ENCODE data around the gene NEURL1. TPM values are rescaled to one million over a fixed set of nuclear protein-coding genes. Genes with fewer than 3 reads are reported as not detected.

NEURL1 gene
- total RNA-seq, 4 donors from 2014 or later: 0.39 to 0.63 (median 0.46) TPM

DNA sequence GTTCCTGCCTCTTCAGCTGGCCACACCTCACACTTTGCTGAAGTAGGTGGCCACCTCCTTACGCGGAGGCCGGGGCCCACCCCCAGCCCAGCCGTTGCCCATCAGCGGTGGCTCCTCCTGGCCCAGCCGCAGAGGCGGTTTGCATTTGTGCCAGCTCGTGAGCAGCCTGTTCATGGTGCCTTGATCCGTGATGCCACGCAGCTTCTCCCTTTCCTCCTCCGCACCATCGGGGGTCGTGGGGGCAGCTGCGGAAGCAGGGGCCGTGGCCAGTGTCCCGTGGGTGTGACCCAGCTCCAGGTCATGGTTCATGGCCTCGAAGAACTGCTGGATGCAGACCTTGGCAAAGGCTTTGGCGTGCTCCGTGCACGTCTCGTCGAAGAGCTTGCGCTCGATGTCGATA is 38.3 kb upstream of the NEURL1 start:
- TF ChIP-seq POLR2A (IDR thresholded peaks at IDR 0.05; ENCODE audit: low read depth): no peak
- TF ChIP-seq, protein P1, sequence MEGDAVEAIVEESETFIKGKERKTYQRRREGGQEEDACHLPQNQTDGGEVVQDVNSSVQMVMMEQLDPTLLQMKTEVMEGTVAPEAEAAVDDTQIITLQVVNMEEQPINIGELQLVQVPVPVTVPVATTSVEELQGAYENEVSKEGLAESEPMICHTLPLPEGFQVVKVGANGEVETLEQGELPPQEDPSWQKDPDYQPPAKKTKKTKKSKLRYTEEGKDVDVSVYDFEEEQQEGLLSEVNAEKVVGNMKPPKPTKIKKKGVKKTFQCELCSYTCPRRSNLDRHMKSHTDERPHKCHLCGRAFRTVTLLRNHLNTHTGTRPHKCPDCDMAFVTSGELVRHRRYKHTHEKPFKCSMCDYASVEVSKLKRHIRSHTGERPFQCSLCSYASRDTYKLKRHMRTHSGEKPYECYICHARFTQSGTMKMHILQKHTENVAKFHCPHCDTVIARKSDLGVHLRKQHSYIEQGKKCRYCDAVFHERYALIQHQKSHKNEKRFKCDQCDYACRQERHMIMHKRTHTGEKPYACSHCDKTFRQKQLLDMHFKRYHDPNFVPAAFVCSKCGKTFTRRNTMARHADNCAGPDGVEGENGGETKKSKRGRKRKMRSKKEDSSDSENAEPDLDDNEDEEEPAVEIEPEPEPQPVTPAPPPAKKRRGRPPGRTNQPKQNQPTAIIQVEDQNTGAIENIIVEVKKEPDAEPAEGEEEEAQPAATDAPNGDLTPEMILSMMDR (IDR thresholded peaks at IDR 0.05): no peak
- TF ChIP-seq EP300 (IDR thresholded peaks at IDR 0.05): no peak
- no peak for TF ChIP-seq POLR2AphosphoS5 (IDR thresholded peaks at IDR 0.05)
- intact Hi-C loops (cut with DNase I): no loop called here
- Histone ChIP-seq H3K27me3 (no peaks in the 10 kb centered on the region), H3K36me3 (peaks cover 0 to 5% (median under 1%) of the 10 kb centered on the region in 4 donors), H3K4me3 (no peak overlapping the region), H3K4me1 (peaks cover 5 to 27% (median 25%) of the 10 kb centered on the region in 4 donors), H3K9me3 (no peaks in the 10 kb centered on the region), H3K27ac (replicated peaks in 1 of 4) (no peak overlapping the region)
- WGBS: 90% methylated on average over 22 of the region's 25 CpGs
- DNase-seq (ENCODE audit: extremely low spot score): no peak

DNA sequence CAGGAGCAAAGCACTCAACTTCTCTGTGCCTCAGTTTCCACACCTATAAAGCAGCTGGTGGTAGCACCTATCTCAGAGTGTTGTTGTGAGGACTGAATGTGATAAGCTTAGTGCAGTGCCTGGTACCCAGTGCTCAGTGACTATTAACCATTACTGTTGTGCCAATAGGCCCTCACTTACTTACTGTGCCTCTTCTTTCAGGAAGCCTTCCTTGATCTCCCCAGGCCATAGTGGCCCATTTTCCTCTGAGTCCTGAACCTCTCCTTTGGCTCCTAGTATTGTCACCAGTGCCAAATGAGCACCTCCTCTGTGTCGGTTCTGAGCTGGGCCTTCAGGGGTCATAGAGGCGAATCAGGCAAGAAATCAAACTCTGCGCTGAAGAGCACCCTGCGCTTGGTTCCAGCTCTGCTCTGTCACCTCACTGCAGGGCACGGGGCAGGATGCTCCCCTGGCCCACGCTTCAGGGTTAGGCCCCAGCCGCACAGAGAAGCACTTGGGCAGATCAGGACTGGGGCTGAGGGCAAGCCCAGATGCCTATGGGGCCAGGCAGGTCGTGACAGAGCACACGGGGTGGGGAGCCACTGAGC is 37.3 kb upstream of the NEURL1 start:
- no peaks in the 10 kb centered on the region for H3K36me3 ChIP-seq
- DNase-seq (ENCODE audit: extremely low spot score): no peak
- H3K27me3 ChIP-seq: no peaks in the 10 kb centered on the region
- intact Hi-C loops (cut with DNase I): no loop called here
- TF ChIP-seq POLR2A (IDR thresholded peaks at IDR 0.05; ENCODE audit: low read depth): no peak
- no peak for TF ChIP-seq EP300 (IDR thresholded peaks at IDR 0.05)
- no peak for TF ChIP-seq POLR2AphosphoS5 (IDR thresholded peaks at IDR 0.05)
- TF ChIP-seq, protein P1 (IDR thresholded peaks at IDR 0.05): no peak
- H3K4me1 ChIP-seq: peaks cover 0 to 18% (median 16%) of the 10 kb centered on the region in 4 donors
- no peaks in the 10 kb centered on the region for H3K9me3 ChIP-seq
- WGBS: 89% methylated on average over 8 of the region's 9 CpGs
- no peak overlapping the region for H3K4me3 ChIP-seq
- no peak overlapping the region for H3K27ac ChIP-seq (replicated peaks in 1 of 4)

DNA sequence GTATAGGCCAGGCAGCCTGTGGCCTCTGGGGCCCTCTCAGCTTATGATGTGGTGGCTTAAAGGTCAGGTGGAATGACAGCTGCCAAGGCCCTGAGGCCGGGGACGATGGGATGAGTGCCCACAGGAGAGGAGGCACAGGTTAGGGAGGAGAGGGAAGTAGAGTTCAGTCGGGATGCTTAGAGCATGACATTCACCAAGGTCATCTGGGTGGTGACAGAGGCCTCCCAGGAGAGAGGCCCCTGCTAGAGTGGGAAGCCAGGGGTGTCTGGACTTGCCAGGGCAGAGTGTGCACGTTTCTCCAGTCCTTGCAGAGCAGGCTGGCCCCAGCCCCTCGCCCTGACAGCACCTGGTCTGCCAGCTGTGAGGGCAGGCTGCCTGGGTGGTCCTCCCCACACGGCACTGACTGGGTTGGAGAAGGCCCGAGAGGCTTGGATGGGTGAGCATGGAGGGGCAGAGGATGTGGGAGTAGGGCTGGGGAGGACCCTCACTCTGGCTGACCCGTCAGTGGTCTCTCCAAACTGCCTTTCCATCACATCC is 36.3 kb upstream of the NEURL1 start:
- TF ChIP-seq, protein P1 (IDR thresholded peaks at IDR 0.05): no peak
- no peak for TF ChIP-seq POLR2AphosphoS5 (IDR thresholded peaks at IDR 0.05)
- no peak for TF ChIP-seq EP300 (IDR thresholded peaks at IDR 0.05)
- no peak for TF ChIP-seq POLR2A (IDR thresholded peaks at IDR 0.05; ENCODE audit: low read depth)
- WGBS: 97% methylated on average over 6 of the region's 8 CpGs
- intact Hi-C loops (cut with DNase I): no loop called here

DNA sequence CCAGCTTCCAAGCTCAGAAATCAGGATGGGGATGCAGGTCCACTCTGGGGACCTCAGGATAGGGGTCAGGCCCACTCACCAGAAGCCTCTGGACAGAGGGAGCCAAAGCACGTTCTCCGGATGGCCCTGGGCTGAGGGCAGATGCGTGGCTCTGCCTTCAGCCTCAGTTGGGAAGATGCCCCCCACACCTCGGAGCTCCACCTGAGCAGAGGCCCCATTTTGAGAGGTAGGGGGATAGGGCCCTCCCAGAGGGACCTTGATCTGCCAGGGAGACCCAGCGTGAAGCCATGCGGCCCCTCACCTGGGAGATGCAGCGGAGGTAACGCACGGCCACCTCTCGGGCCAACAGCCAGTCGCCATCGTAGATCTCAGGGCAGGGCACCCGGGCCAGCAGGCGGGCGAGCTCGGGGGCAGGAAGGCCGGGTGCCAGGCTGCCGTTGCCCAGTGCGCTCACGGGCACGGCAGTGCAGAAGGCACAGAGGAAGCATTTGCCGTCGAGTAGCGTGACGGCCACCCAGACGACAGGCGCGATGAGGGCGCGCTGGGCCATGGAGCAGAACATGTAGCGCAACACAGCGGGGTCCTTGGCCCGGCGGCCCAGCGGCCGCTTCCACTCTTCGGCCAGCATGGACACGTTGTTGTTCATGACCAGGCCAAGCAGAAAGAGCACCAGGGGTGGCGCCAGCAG is 35.5 kb upstream of the NEURL1 start:
- intact Hi-C loops (cut with DNase I): no loop called here
- 98% methylated on average over 14 of the region's 39 CpGs for WGBS
- no peak overlapping the region for H3K4me3 ChIP-seq
- DNase-seq (ENCODE audit: extremely low spot score): no peak
- peaks cover 0 to 3% (median under 1%) of the 10 kb centered on the region in 4 donors for H3K4me1 ChIP-seq
- no peaks in the 10 kb centered on the region for H3K9me3 ChIP-seq
- H3K27me3 ChIP-seq: no peaks in the 10 kb centered on the region
- TF ChIP-seq POLR2A (IDR thresholded peaks at IDR 0.05; ENCODE audit: low read depth) (no peak), EP300 (IDR thresholded peaks at IDR 0.05) (no peak), POLR2AphosphoS5 (IDR thresholded peaks at IDR 0.05) (no peak)
- TF ChIP-seq, protein P1 (IDR thresholded peaks at IDR 0.05): no peak
- no peaks in the 10 kb centered on the region for H3K36me3 ChIP-seq
- H3K27ac ChIP-seq (replicated peaks in 1 of 4): no peak overlapping the region

More for the DNA sequence above, 36.3 kb upstream of the NEURL1 start:
- no peak overlapping the region for H3K27ac ChIP-seq (replicated peaks in 1 of 4)
- no peak overlapping the region for H3K4me3 ChIP-seq
- no peak for DNase-seq (ENCODE audit: extremely low spot score)
- no peaks in the 10 kb centered on the region for H3K36me3 ChIP-seq
- H3K27me3 ChIP-seq: no peaks in the 10 kb centered on the region
- H3K9me3 ChIP-seq: no peaks in the 10 kb centered on the region
- peaks cover 0 to 11% (median 8%) of the 10 kb centered on the region in 4 donors for H3K4me1 ChIP-seq

All from esophagus muscularis mucosa (tissue), 4 donors.